Osteoblast (primary cell): ENCODE measurements around the gene SAP130. TPM values are rescaled to one million over a fixed set of nuclear protein-coding genes. Genes with fewer than 3 reads are reported as not detected.

ENCODE experiments used
- DNase-seq: peaks from one replicate; pipeline ENCODE4 v3.0.0; 2011; ENCODE audit warnings: low spot score, mixed read lengths; ENCODE audit not compliant: insufficient read length; ENCODE audit errors: missing footprints
- H2AFZ ChIP-seq: 2 replicates; pipeline ENCODE4 v1.6.0; 2011; ENCODE audit warnings: mild to moderate bottlenecking, low read length
- H3K27ac ChIP-seq: 2 replicates; pipeline ENCODE4 v1.5.1; 2011; ENCODE audit warnings: mild to moderate bottlenecking, low read depth, low read length, moderate library complexity
- H3K27me3 ChIP-seq: 2 replicates; pipeline ENCODE4 v1.6.0; 2012; ENCODE audit warnings: mild to moderate bottlenecking, control low read depth, inconsistent platforms, low read length, moderate library complexity; ENCODE audit not compliant: insufficient read depth
- H3K36me3 ChIP-seq: 2 replicates; pipeline ENCODE4 v1.5.1; 2011; ENCODE audit warnings: mild to moderate bottlenecking, low read length, control low read depth, moderate library complexity; ENCODE audit not compliant: insufficient read depth
- H3K4me1 ChIP-seq: 2 replicates; pipeline ENCODE4 v1.5.1; 2011; ENCODE audit warnings: mild to moderate bottlenecking, low read length, control low read depth, moderate library complexity; ENCODE audit not compliant: insufficient read depth
- H3K4me2 ChIP-seq: 2 replicates; pipeline ENCODE4 v1.6.0; 2011; ENCODE audit warnings: mild to moderate bottlenecking, low read length; ENCODE audit not compliant: insufficient read depth
- H3K4me3 ChIP-seq: fragments of 200-600 bp; sonication (generic); 3 replicates; pipeline ENCODE4 v1.5.1; 2012; ENCODE audit warnings: mild to moderate bottlenecking, low read length, inconsistent platforms; ENCODE audit not compliant: insufficient read depth
- H3K79me2 ChIP-seq: 2 replicates; pipeline ENCODE4 v1.6.0; 2012; ENCODE audit warnings: mild to moderate bottlenecking, low read length, control low read depth, inconsistent platforms; ENCODE audit not compliant: insufficient read depth
- H3K9me3 ChIP-seq: 2 replicates; pipeline ENCODE4 v1.5.1; 2011; ENCODE audit warnings: low read depth, low read length, control low read depth
- H4K20me1 ChIP-seq: 2 replicates; pipeline ENCODE4 v1.6.0; 2012; ENCODE audit warnings: mild to moderate bottlenecking, low read length, control low read depth; ENCODE audit not compliant: insufficient read depth
- total RNA-seq: library from RNA; depleted of rRNA; stranded (reverse); fragments of >200 nt; gene quantifications from 2 replicates; pipeline ENCODE4 v1.2.3, GENCODE V29; 2012
- TF ChIP-seq, protein P1 (sequence below): IDR thresholded peaks from 2 replicates; pipeline ENCODE4 v1.5.1; 2011; ENCODE audit warnings: mild to moderate bottlenecking, low read depth, low read length, moderate library complexity; ENCODE audit errors: extremely low read depth

The SAP130 gene
- total RNA-seq, 1 donor, result 5.4 TPM

DNA sequence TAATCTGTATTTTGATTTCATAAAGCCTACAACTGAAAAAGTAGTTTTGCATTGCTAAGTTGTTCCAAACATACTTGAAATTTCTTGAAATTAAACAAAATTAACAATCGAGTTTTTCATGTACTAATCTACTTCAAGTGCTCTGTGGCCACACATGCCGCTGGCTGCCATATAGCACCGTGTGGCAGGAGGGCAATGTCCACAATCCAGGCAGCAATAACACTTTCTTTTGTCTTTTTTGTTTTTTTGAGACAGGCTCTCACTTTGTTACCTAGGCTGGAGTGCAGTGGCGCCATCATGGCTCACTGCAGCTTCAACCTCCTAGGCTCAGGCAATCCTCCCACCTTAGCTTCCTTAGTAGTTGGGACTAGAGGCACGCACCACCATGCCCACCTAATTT is 36.1 kb downstream of the SAP130 start:
- H3K27ac ChIP-seq, result no peak overlapping the region
- peaks cover 5% of the 10 kb centered on the region for H4K20me1 ChIP-seq
- no peak overlapping the region for H3K4me2 ChIP-seq
- H3K36me3 ChIP-seq, result peaks cover 49% of the 10 kb centered on the region
- H3K79me2 ChIP-seq, result no peaks in the 10 kb centered on the region
- TF ChIP-seq, protein P1, sequence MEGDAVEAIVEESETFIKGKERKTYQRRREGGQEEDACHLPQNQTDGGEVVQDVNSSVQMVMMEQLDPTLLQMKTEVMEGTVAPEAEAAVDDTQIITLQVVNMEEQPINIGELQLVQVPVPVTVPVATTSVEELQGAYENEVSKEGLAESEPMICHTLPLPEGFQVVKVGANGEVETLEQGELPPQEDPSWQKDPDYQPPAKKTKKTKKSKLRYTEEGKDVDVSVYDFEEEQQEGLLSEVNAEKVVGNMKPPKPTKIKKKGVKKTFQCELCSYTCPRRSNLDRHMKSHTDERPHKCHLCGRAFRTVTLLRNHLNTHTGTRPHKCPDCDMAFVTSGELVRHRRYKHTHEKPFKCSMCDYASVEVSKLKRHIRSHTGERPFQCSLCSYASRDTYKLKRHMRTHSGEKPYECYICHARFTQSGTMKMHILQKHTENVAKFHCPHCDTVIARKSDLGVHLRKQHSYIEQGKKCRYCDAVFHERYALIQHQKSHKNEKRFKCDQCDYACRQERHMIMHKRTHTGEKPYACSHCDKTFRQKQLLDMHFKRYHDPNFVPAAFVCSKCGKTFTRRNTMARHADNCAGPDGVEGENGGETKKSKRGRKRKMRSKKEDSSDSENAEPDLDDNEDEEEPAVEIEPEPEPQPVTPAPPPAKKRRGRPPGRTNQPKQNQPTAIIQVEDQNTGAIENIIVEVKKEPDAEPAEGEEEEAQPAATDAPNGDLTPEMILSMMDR, result no peak
- no peaks in the 10 kb centered on the region for H3K4me1 ChIP-seq
- H3K27me3 ChIP-seq, result no peaks in the 10 kb centered on the region
- H3K9me3 ChIP-seq, result no peaks in the 10 kb centered on the region
- H2AFZ ChIP-seq, result no peak overlapping the region
- H3K4me3 ChIP-seq, result no peak overlapping the region
- DNase-seq, result no peak

GRCh38 chr2:127986548-127987079 is 41.2 kb downstream of the SAP130 start:
- H2AFZ ChIP-seq, result no peak overlapping the region
- DNase-seq, result no peak
- H3K27me3 ChIP-seq, result no peaks in the 10 kb centered on the region
- no peak overlapping the region for H3K4me2 ChIP-seq
- no peaks in the 10 kb centered on the region for H3K9me3 ChIP-seq
- TF ChIP-seq, protein P1, result no peak
- H3K79me2 ChIP-seq, result no peaks in the 10 kb centered on the region
- no peaks in the 10 kb centered on the region for H3K4me1 ChIP-seq
- H3K27ac ChIP-seq, result no peak overlapping the region
- peaks cover 72% of the 10 kb centered on the region for H3K36me3 ChIP-seq
- H4K20me1 ChIP-seq, result no peaks in the 10 kb centered on the region
- H3K4me3 ChIP-seq, result no peak overlapping the region

DNA sequence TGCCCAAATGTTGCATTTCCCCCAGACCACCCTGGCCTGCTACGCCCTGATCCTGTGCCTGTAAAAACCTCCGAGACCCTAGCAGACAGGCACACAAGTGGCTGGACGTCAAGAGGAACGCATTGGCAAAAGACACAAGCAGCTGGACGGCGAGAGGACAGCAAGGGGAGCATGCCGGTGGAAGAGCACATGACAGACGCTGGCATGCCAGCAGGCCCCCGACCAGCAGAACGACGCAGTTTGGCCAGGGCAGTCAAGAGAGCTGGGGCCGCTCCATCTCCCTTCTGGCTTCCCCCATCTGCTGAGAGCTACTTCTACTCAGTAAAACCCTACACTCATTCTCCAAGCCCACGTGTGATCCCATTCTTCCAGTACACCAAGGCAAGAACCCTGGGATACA is 42.1 kb downstream of the SAP130 start:
- no peak for DNase-seq
- Histone ChIP-seq H4K20me1 (no peaks in the 10 kb centered on the region), H3K79me2 (no peaks in the 10 kb centered on the region), H3K4me1 (no peaks in the 10 kb centered on the region), H3K27ac (no peak overlapping the region), H2AFZ (no peak overlapping the region), H3K36me3 (peaks cover 74% of the 10 kb centered on the region), H3K9me3 (no peaks in the 10 kb centered on the region), H3K4me3 (no peak overlapping the region), H3K27me3 (no peaks in the 10 kb centered on the region), H3K4me2 (no peak overlapping the region)
- TF ChIP-seq, protein P1, result no peak

DNA sequence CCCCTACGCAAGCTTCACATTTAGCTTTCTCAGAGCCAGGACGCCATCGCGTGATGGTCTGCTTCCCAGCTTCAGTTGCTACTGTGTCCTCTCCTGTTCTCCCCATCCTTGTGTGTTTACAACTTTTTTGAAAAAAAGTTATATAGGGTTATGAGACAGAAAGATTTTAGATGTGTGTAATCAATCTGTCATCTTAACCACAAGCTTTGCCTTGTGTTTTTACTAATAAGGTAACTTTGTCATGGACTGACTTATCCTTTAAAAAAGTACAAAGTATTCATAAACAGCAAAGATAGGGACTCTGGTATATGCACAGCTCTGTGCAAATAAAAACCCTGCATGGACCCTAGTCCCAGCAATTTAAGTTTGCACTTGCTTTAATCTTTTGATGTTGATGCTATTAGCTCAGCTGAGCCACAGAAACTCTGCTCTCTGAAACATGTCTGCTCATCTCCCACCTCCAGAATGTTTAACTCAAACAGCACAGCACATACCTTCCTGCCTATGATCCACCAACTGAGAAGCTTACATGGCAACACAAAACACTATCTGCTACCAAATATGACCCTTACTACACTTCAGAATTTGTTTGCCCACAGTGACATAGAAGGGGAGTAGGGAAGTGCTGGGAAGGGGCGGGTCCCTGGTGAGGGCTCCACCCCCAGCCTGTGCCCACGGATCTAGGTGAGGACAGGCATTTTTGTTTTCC is 42.7 kb downstream of the SAP130 start:
- TF ChIP-seq, protein P1, result no peak

More for the DNA sequence above, 42.7 kb downstream of the SAP130 start:
- Histone ChIP-seq H3K79me2 (no peaks in the 10 kb centered on the region), H3K36me3 (peaks cover 74% of the 10 kb centered on the region), H3K9me3 (no peaks in the 10 kb centered on the region), H3K4me2 (no peak overlapping the region), H3K27ac (no peak overlapping the region), H3K4me1 (no peaks in the 10 kb centered on the region), H3K4me3 (no peak overlapping the region), H2AFZ (no peak overlapping the region), H4K20me1 (no peaks in the 10 kb centered on the region), H3K27me3 (no peaks in the 10 kb centered on the region)
- DNase-seq, result no peak
